Stimulated activated naive CD8-positive, alpha-beta T cell treated with anti-CD3 and anti-CD28 coated beads, Interleukin-15, Interleukin-2, amounts not matched to agents 100 U/mL and 50 U/mL, for 24 hours (primary cell): ENCODE results near the gene PRG2.

Experiments
- ATAC-seq: fragments of 150-1000 bp; cut with Tn5 transposase; one replicate; pipeline ENCODE4 v1.10.0; 2021
- DNase-seq: peaks from one replicate; pipeline ENCODE4 v3.0.0; 2021

PRG2 gene

DNA sequence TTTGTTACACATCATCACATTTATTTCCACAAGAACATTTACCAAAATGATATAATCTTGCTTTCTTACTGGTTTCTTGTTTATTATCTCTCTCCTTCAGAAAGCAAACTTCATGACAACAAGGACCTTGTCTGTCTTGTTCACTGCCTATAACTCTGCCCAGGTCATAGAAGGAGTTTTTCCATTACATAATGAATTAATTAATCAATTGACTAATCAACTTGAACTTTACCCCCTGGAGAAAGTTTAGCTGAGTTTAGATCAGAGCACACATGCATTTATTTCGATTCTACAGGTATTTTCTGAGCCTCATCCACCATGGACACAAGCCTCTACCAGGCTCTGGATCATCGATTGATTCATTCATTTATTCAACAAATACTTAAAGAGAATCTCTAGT, 6.3 kb upstream of the PRG2 start:
- ATAC-seq (no peak), DNase-seq (no peak)

DNA sequence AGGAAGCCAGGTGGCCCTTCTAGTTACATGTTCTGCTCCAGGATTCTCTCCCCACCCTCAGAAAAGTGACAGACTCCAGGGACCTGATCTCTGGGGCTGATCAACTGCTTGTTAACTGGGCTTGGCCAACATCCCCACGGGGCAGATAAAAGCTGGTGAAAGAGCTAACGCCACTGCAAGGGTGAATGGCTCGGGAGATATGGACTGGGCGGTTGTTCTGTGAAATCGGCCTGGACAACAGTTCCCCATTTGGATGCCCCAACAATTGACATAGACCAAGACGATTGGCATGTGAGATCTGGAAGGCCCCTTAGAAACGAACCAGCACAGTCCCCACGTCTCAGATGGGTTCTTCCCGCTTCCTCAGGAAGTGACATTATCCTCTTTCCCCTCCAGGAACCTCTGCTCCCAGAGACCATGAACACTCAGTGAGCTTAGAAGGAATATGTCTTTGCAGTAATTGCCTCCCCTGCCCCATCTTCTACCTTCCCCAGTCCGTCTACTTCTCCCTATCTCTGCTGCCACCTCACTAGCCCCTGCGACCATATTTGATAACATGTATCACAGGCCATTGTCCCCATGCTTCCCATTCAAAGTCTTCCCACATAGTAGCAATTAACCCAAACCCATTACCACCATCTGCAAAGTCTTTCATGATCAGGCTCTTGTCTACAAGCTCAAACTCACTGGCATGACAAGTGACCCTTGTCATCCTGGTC, 5.6 kb upstream of the PRG2 start:
- DNase-seq (no peak), ATAC-seq (no peak)

DNA sequence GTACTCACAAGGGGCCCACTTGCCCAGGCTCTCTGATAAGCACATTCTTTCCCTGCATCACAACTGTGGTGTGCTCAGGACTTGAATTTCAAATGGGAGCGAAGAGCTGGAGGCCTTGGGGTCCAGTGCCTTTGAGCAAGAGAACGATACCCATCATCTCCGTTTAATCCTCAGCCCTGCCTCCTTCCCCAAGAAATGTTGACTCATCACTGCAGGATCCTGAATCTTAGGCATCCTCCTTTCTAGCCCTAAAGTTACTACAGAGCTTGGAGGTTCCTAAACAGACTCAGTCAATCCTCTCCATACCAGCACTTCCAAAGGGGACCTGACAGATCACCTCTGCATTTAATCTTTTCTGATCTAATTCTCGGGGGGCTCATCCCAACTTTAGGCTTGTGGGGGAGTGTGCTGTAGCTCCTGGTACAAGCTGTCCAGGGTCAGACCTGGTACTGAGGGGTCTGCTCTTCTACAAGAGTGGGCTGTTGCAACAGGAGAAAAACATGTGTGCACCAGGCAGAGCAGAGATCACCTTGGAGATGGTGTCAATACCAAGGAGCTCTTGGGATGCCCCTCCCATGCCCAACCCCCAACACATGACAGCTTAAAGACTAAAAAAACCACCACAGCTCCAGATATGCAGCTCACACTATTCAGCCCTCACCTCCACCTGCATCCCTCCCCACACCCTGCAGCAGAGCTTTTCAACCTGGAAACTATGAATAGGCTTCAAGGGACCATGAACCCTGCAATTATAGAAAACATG, 3.9 kb upstream of the PRG2 start:
- ATAC-seq = no peak
- no peak for DNase-seq

DNA sequence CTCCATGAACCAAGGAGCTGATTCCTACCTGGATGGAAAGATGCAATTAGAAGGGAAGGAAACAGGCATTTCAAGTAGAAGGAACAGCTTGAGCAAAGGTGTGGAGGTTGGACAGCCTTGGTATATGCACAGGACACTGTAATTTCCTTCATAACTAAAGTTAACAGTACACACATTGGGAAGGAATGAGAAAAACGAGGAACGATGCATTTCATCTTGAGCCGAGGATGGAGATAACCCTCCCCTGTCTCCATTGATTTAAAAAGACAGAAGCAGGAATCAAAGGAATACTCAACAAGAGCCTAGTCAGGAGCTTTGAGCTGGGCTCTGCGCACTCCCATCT, 2.3 kb upstream of the PRG2 start:
- DNase-seq (no peak), ATAC-seq (no peak)

DNA sequence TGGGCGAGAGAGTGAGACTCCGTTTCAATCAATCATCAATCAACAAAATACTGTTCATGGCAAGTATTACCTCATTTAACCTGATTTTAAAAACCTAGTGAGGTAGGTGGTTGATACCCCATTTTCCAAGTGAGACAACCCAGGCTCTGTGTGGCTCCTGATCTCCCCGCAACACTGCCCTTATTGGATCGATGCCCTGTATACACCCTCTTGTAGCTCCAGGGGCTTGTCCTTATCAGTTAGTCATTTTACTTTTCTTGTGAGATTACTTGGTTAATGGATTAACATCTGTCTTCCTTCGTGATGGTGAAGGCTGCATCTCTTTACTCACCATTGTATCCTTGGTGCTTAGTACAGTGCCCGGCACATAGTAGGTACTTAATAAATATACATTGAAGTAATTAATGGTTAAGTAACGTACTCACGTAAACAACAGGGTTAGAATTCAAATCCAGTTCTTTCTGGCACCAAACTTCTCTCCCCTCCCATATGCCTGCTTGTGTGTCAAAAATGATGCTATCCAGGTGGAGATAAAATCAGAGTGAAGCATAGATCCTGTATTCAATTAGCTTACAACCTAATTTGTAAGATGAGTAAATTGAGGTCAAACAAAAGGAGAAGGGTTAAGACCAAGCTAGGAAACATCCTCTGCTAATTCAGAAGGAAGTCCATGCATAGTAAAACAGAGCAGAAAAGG, 1.8 kb upstream of the PRG2 start:
- DNase-seq = no peak
- ATAC-seq = no peak

DNA sequence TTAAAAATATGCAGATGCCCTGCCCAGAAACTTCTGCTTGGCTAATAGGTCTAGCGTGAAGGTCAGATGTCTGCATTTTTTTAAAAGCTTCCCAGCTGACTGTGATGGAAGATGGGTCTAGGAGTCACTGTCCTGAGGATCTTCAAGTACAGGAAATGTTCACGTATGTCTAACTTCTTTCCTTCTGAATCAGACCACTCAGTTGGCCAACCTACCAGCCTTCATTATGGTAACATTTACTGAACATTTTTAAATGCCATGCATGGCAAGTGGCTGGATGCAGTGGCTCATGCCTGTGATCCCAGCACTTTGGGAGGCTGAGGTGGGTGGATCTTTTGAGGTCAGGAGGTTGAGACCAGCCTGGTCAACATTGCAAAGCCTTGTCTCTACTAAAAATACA, 1.1 kb upstream of the PRG2 start:
- no peak for ATAC-seq
- no peak for DNase-seq

DNA sequence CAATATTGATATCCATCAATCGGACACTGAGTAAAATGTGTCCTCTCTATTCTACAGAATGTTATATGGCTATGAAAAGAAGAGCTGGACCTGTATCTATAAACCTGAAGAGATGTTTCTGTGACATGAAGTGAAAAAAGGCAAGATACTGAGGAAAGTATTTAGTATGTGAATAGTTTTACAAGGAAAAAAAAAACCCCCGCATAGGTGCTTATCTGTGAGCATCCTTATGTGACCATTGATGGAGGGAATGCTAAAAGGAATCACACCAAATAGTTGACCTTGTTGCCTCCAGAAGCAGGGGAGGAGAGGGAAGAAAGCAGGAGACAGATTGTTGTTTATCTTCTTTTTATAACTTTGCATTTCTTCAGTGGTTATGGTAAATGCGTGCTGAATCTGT, 661 bp upstream of the PRG2 start:
- DNase-seq (no peak), ATAC-seq (no peak)

DNA sequence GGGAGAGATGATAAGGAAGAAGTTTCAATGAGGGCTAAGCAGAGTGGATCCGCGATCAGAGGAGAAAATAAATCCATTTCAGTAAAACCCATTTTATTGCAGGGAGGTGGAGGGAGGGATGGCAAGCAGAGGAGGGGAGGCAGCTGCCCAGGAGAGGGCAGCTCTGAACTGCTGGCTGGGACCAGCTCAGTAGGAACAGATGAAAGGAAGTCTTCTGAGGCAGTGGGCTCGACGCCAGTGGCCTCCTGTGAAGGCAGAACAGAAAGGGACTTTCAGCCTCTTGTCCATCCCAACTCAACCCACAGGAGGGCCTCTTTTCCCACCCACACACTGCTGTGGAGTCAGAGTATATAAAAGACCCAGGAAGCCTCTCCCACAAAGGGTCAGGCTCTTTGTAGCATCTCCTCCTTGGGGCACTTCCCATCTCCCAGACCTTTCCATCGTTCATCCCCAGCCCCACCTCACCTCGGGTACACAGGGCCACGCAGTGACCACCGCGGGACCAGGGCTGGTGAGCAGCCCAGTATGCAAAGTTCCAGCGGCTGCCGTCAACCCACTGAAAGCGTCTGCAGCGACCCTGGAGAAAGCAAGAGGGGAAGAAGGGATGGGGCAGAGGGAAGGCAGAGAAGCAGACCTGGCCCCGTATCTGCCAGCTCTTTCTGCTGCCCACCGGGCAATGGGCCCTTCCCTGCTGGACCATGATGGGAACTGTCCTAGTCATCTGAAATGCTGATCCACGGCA, 3.0 kb downstream of the PRG2 start:
- DNase-seq (no peak), ATAC-seq (no peak)

DNA sequence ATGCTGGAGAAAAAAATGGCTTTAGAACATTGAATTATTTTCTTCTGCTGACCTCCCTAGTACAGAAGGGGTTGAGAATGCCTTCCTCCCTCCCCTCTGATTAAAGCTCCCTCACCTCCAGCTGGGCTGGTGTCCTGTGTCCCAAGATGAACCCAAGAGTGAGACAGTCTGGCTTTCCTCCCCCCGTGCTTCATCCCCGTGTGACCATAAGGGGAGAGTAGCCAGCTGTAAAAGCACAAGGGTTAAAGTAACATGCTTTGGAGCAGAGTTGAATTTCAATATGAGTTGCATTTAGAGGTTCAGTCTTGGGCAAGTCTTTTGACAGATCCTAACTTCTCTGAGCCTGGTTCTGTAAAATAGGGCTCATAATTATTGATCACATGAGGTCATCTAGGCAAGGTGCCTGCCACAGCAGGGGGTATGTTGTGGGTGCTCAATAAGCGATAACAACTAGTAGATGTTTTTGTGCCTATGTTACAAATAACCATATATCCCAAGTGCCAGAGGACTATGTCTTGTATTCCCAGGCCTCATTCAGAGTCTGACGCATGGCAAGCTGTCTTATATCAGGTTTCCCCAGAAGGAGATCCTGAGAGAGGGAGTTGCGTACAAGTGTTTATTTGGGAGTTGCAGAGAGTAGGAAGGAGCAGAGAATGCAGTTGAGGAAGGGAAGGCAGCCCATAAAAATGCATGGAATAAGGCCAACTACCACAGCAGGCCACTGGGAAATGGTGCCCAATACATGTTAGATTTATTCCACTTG, 4.1 kb downstream of the PRG2 start:
- DNase-seq (no peak), ATAC-seq (no peak)

DNA sequence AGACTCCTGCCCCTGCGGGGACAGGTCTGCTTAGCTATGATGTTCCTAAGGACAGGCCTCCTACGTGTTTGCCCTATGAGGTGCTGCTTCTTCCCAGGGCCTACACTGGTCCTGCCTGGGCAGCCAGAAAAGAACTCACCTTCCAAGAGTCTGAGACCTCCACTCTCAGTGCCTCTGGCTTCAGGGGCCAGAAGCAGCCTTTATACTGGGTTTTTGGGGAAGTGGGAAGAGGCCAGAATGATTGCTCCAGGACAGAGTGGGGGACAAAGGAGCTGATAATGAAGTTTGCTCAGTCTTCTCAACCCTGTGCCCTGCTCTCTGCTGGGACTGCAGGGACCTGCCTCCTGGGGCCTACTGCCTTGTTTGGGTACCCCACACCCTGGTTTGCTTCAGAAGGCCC, 9.5 kb downstream of the PRG2 start, which contains the start of gene PRG3:
PRG3 (minus strand) TSS at position 176 of the 400 bp plus-strand sequence. CDS start 442 bp downstream, outside the sequence.
- no peak for ATAC-seq

DNA sequence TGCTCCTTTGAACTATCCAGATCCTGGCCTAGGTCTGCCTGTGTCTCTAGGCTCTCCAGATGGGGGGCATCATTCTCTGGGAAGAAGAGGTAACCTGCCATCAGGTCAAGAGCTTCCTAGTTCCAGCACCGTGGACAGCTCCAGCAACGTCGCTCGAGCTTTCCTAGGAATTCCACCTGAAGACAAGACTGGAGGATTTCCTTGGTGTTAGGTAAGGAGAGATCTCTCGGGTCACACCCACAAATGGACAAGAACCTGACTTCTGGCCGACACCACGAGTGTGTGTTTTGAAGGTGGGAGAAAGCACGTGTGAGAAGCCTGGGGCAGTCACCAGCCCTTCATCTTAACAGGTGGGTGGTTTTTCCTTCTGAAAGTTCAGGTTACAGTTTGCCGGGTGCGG, 10.7 kb downstream of the PRG2 start:
- DNase-seq (no peak), ATAC-seq (no peak)

More for the DNA sequence above, 9.5 kb downstream of the PRG2 start, which contains the start of gene PRG3:
- no peak for DNase-seq

DNA sequence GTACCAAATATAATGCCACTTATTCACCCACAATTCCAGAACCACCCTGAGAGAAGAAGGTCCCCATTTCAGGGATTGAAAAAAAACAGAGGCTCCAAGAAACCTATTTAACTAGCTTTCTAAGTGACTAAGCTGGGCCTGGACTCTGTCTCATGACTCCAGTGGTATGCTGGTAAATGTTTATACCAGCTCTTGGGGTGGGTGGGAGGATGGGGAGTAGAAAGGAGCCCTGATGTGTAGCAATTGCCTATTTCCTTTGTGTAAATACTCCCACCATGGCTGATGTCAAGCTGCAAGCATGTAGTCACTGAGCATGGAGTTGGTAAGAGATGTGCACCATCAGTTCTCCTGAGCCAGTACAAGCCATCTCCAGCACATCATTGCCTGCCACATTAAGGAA, 12.3 kb downstream of the PRG2 start:
- ATAC-seq (no peak), DNase-seq (no peak)

DNA sequence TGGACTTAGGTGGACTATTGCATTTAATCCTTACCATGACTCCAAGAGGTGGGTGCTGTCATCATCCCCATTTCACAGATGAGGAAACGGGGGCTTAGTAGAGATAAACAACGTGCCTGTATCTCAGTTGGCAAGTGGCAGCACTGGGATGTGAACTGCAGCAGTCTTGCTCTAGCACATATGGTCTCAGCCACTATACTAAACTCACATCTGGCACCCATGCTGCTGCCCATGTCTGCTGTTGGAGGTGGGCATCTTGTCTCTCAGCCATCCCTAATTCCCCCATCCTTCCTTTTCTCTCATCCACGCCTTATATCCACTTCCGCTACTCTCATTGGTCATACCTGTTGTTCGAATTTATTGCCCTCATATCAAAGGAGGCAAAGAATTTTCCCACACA, 13.3 kb downstream of the PRG2 start:
- ATAC-seq (no peak), DNase-seq (no peak)

DNA sequence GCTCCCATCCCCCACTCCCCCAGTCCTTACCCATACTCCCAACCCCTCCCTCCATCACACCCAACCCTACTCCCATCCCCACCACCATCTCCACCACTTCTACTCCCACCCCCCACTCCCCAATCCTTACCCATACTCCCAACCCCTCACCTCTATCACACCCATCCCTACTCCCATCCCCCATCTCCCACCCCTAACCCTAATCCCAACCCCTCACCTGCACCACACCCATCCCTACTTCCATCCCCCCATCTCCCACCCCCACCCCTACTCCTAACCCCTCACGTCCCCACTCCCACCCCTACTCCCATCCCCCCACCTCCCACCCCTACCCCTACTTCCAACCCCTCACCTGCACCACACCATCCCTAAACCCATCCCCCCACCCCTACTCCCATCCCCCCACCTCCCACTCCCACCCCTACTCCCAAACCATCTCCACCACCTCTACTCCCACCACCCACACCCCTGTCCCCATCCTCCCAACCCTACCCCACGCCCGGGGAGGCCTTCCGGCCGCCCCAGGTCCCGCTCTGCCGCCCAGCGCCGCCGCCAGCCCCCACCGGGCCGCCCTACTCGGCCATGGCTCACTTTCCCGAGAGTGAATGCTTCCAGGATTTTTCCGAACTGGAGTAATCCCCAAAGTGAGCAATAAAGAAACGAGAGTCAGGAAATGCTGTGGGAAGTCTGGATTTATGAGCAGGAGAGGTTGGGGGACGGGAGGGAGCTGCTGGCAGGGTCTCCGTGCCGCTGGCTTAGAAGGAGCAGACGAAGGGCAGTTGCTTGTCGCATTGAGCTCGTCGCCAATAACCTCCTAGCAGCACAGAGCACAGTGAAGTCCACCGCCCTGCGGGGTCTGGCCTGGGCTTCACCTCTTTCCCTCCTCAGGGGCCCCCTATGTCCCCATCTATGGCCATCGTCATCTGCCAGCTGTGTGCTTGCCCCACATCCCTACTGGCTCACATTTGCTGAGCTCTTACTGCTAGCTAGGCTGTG, 14.1 kb downstream of the PRG2 start:
- ATAC-seq = no peak
- no peak for DNase-seq

DNA sequence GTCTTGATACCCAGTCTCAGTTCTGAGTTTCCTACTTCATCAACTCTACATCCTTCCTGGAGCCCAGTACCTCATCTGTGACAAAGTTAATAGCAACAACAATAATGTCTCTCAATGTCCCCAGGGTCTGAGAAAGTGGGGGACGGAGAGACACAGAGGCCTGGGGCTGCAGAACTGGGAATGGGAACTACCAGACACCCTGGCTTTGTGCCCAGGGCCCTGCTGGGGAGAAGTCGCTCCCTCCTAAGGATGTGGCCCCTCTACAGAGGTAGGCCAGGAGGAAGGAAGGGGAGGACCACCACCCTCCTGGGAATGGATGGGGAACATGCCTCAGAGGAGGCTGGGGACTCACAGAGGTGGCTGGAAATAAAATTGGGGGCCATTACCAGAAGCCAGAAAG, 15.0 kb downstream of the PRG2 start:
- DNase-seq = no peak
- no peak for ATAC-seq

DNA sequence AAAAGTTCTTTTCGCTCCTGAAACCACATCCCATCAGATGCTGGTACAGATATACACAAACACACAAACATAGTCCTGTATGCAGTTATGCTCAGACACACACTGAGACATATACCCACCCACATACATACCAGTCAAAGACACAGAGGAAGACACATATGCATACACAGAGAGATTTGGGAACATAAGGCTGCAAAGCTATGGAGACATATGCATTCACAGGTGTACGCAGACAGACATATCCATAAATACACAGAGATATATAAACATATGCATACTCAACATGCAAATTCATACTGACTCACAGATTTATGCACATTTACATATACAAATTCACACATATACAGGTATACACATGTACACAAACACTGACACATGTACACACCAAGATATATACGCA, 15.5 kb downstream of the PRG2 start:
- no peak for ATAC-seq
- no peak for DNase-seq

DNA sequence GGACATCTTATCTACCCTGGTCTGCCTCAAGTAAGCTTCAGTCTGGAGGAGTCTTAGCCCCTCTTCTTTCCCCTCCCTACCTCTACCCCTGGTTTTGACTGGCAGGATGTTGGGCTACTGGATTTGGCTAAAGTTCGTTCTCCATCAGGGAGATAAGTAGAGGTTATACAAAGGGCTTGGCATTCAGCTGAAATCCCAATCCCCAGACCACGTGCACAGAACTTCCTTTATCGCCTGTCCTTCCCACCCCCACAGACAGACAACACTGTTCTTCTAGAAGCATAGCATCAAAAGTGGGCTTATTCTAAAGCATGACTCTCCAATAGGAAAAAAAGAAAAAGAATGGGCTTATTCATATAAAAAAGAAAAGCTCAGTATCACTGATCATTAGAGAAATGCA, 17.3 kb downstream of the PRG2 start:
- ATAC-seq = no peak
- no peak for DNase-seq

DNA sequence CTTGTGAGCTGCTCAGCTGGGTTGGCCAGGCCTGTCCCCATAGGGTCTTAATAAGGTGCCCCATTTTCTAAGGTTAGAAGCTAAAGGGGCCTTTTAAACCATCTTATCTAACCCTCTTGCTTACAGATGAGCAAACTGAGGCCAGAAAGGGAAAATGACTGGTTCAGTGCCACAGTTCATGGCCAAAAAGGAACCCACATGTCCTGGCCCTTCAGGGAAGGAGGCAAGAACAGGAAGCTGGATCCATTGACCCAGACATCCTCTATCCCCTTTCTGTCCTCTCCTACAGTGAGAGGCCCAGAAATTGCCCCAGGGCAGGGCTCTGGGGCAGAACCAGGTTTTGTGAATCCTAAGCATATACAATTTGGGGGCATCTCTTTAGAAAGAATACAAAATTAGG, 19.5 kb downstream of the PRG2 start:
- no peak for DNase-seq
- no peak for ATAC-seq

DNA sequence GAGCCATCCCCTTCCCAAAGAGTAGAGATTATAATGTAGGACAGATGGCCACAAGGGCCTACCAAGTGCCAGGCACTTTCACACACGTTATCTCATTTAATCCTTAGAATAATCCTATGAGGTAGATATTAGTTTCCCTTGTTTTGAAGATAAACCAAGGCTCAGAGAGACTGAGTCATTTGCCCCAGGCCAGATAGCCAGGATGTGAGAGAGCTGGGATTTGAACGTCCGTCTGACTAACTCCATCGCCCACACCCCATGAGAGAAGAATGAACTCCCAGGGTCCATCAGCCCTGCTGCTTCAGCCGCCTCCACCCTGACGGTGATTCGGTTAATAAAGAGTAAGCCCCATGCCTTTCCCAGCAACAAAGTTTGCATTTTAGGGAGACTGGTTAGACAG, 20.2 kb downstream of the PRG2 start:
- no peak for ATAC-seq
- DNase-seq = no peak

DNA sequence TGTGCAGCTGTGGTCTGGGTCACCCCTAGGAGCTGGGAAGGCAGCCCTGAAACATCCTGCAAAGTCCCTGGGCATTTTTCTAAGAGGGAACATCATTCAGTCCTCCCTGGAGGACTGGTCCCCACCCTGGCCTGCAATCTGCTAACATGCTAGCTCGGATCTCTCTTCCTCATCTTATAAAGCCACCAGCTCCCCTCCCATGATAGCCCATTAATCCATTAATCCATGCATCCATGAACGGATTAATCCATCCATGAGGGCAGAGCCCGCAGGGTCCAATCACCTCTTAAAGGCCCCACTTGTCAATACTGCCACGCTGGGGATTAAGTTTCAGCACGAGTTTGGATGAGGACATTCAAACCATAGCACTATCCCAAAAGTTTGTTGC, 21.6 kb downstream of the PRG2 start:
- DNase-seq (no peak), ATAC-seq (no peak)
